GM21723 (cell line): ENCODE data around the gene SSB.
"Not testable (repeated sequence)": the region's sequence is repeated elsewhere in the genome, so short reads cannot be mapped to it uniquely, and the experiment has no call there.

Experiments
- ATAC-seq: cut with Tn5 transposase; IDR thresholded peaks from one replicate; pipeline ENCODE4 v1.9.1; 2021; ENCODE audit warnings: mild to moderate bottlenecking, moderate library complexity; ENCODE audit not compliant: unreplicated experiment

The SSB gene

GRCh38 chr2:169798718-169799592, at the start of gene SSB:
Gene SSB (plus strand): TSS chr2:169798871. CDS start chr2:169800961, 2,090 bp downstream.
- peak; percentile 96 for ATAC-seq

- no peak for ATAC-seq
These were observed 45.9 kb upstream of the SSB start for GRCh38 chr2:169752752-169753151.

GRCh38 chr2:169755083-169755870, 43.4 kb upstream of the SSB start:
- no peak for ATAC-seq

- ATAC-seq, result no peak
These were observed 42.3 kb upstream of the SSB start for GRCh38 chr2:169756342-169756741.

- ATAC-seq, result no peak
These were observed 41.3 kb upstream of the SSB start for GRCh38 chr2:169757356-169757755.

- no peak for ATAC-seq
These were observed 40.9 kb upstream of the SSB start for GRCh38 chr2:169757778-169758177.

GRCh38 chr2:169759987-169760386, 38.7 kb upstream of the SSB start:
- ATAC-seq, result no peak

GRCh38 chr2:169760798-169761197, 37.9 kb upstream of the SSB start:
- ATAC-seq, result not testable (repeated sequence)

- no peak for ATAC-seq
These were observed 37.3 kb upstream of the SSB start for GRCh38 chr2:169761251-169761969.

- ATAC-seq, result no peak
These were observed 36.7 kb upstream of the SSB start for GRCh38 chr2:169761970-169762292.

- ATAC-seq, result no peak
These were observed 33.1 kb upstream of the SSB start for GRCh38 chr2:169765523-169765922.

GRCh38 chr2:169767243-169767888, 31.3 kb upstream of the SSB start:
- ATAC-seq, result no peak

- ATAC-seq, result no peak
These were observed 30.2 kb upstream of the SSB start for GRCh38 chr2:169768262-169768995.

GRCh38 chr2:169771021-169771420, 27.6 kb upstream of the SSB start:
- no peak for ATAC-seq

GRCh38 chr2:169771612-169772011, 27.1 kb upstream of the SSB start:
- ATAC-seq, result no peak

GRCh38 chr2:169772651-169773050, 26.0 kb upstream of the SSB start:
- ATAC-seq, result no peak

- no peak for ATAC-seq
These were observed 23.3 kb upstream of the SSB start for GRCh38 chr2:169775354-169775753.

- no peak for ATAC-seq
These were observed 22.9 kb upstream of the SSB start for GRCh38 chr2:169775765-169776164.

- no peak for ATAC-seq
These were observed 22.4 kb upstream of the SSB start for GRCh38 chr2:169776252-169776761.

GRCh38 chr2:169778446-169778845, 20.2 kb upstream of the SSB start:
- no peak for ATAC-seq
